HepG2 (cell line): ENCODE results near the gene HRH2. TPM values are rescaled to one million over a fixed set of nuclear protein-coding genes. Genes with fewer than 3 reads are reported as not detected.

ENCODE experiments used
- ATAC-seq: fragments of 200-7000 bp; cut with Tn5 transposase; 3 replicates; pipeline ENCODE4 v1.9.1; 2020; ENCODE audit warnings: mild to moderate bottlenecking, moderate library complexity
- BruUV-seq: library from RNA; stranded (reverse); fragments of 400-500 nt; replicated peaks from 2 replicates; lab custom pipeline; 2021; lab: Mats Ljungman, UMichigan
- CTCF ChIA-PET: fragments of 300-600 bp; formaldehyde crosslinking; extraction: SDS; loops from one replicate; lab custom pipeline; 2021; ENCODE audit warnings: low total read pairs, inconsistent platforms, low intra/inter-chr PET ratio; lab: Yijun Ruan, JAX
- POLR2A ChIA-PET: fragments of 350-600 bp; sonication (Branson Sonifier 250); formaldehyde crosslinking; loops from one replicate; lab custom pipeline; 2020; ENCODE audit warnings: antibody characterized with exemption, inconsistent platforms; lab: Yijun Ruan, JAX
- DNase-seq: peaks from one replicate; pipeline ENCODE4 v3.0.0-alpha.2; 2015; ENCODE audit warnings: low spot score
- FAIRE-seq: peaks from 3 replicates; lab custom pipeline; 2011; peaks lifted over from hg19 to GRCh38; lab: Jason Lieb, UNC
- H2AFZ ChIP-seq: one replicate; pipeline ENCODE4 v1.6.1; 2011; ENCODE audit warnings: low read length, inconsistent platforms
- H3K27ac ChIP-seq: fragments of 300-600 bp; 3 replicates; pipeline ENCODE4 v1.8.0; 2011; ENCODE audit warnings: mixed run types, mild to moderate bottlenecking, mixed read lengths, low read length, inconsistent platforms; ENCODE audit not compliant: insufficient read depth; ENCODE audit errors: extremely low read length
- H3K27me3 ChIP-seq, 2 experiments: fragments of 200-600 bp in 1 of 2; 2 replicates in 1 of 2; 3 replicates in 1 of 2; pipeline versions ENCODE4 v1.6.0 to v1.8.0; 2011; ENCODE audit warnings: low read length in 2 of 2, mild to moderate bottlenecking in 2 of 2, moderate library complexity in 2 of 2, inconsistent platforms in 1 of 2; ENCODE audit not compliant: insufficient read depth in 2 of 2, control insufficient read depth in 1 of 2
- H3K36me3 ChIP-seq, 2 experiments: fragments of 200-600 bp in 1 of 2; replicated peaks in 1 of 2; 2 replicates in 1 of 2; 3 replicates in 1 of 2; pipeline versions ENCODE4 v1.5.1 to v1.8.0; 2011; ENCODE audit warnings: low read length in 2 of 2, inconsistent platforms in 1 of 2; ENCODE audit not compliant: insufficient read depth in 2 of 2, control insufficient read depth in 1 of 2
- H3K4me1 ChIP-seq: 2 replicates; pipeline ENCODE4 v1.5.1; 2012; ENCODE audit warnings: low read length, inconsistent platforms; ENCODE audit not compliant: insufficient read depth
- H3K4me2 ChIP-seq: 2 replicates; pipeline ENCODE4 v1.6.0; 2011; ENCODE audit warnings: low read depth, low read length, inconsistent platforms
- H3K4me3 ChIP-seq, 3 experiments: fragments of 200-600 bp in 1 of 3; sonication (generic), shearing (Covaris generic) in 1 of 3; replicated peaks in 1 of 3; 2 replicates each; pipeline ENCODE4 v1.5.1; 2011 to 2016; ENCODE audit warnings: low read length in 3 of 3, inconsistent platforms in 2 of 3, low read depth in 2 of 3, mild to moderate bottlenecking in 2 of 3, control low read depth in 1 of 3, mixed read lengths in 1 of 3; ENCODE audit not compliant: insufficient read depth in 1 of 3
- H3K79me2 ChIP-seq: one replicate; pipeline ENCODE4 v1.6.1; 2011; ENCODE audit warnings: low read length, inconsistent platforms; ENCODE audit not compliant: insufficient read depth
- H3K9ac ChIP-seq: 2 replicates; pipeline ENCODE4 v1.6.0; 2011; ENCODE audit warnings: mild to moderate bottlenecking, low read depth, low read length, inconsistent platforms; ENCODE audit not compliant: insufficient read depth
- H3K9me3 ChIP-seq: 2 replicates; pipeline ENCODE4 v1.5.1; 2012; ENCODE audit warnings: mild to moderate bottlenecking, low read length
- H4K20me1 ChIP-seq: 2 replicates; pipeline ENCODE4 v1.6.0; 2011; ENCODE audit warnings: inconsistent platforms, mild to moderate bottlenecking, low read length, moderate library complexity; ENCODE audit not compliant: insufficient read depth
- ARNT2 ChIP-seq: sonication (generic); formaldehyde crosslinking; IDR thresholded peaks from 2 replicates; pipeline ENCODE4 v1.8.0; 2022; ENCODE audit warnings: mild to moderate bottlenecking, low read depth, missing genetic modification reagents, moderate library complexity
- ATF1 ChIP-seq: IDR thresholded peaks from 2 replicates; pipeline ENCODE4 v1.6.1; 2016; ENCODE audit warnings: mild to moderate bottlenecking, control low read depth
- GFI1 ChIP-seq: sonication (generic); formaldehyde crosslinking; IDR thresholded peaks from 2 replicates; pipeline ENCODE4 v1.5.0; 2020; ENCODE audit warnings: missing genetic modification reagents, mild to moderate bottlenecking, borderline replicate concordance
- MTA3 ChIP-seq: sonication (generic); formaldehyde crosslinking; IDR thresholded peaks from 2 replicates; pipeline ENCODE4 v1.4.0; 2020; ENCODE audit warnings: missing genetic modification reagents
- PCBP1 ChIP-seq: fragments of 200-400 bp; formaldehyde crosslinking; IDR thresholded peaks from 2 replicates; pipeline ENCODE4 v1.6.1; 2017; ENCODE audit warnings: mild to moderate bottlenecking, low read depth, low read length, borderline replicate concordance
- PHF8 ChIP-seq: sonication (generic); formaldehyde crosslinking; IDR thresholded peaks from 2 replicates; pipeline ENCODE4 v1.5.0; 2020; ENCODE audit warnings: missing genetic modification reagents
- REPIN1 ChIP-seq: sonication (generic); formaldehyde crosslinking; IDR thresholded peaks from 2 replicates; pipeline ENCODE4 v1.8.0; 2022; ENCODE audit warnings: missing genetic modification reagents, low read depth, mild to moderate bottlenecking, borderline replicate concordance
- TOE1 ChIP-seq: sonication (generic); formaldehyde crosslinking; IDR thresholded peaks from 2 replicates; pipeline ENCODE4 v1.4.0; 2020; ENCODE audit warnings: mild to moderate bottlenecking, missing genetic modification reagents
- TOPORS ChIP-seq: sonication (generic); formaldehyde crosslinking; IDR thresholded peaks from 2 replicates; pipeline ENCODE4 v1.8.0; 2023; ENCODE audit warnings: mild to moderate bottlenecking, missing genetic modification reagents
- U2AF2 ChIP-seq: fragments of 200-400 bp; formaldehyde crosslinking; IDR thresholded peaks from 2 replicates; pipeline ENCODE4 v1.6.1; 2017; ENCODE audit warnings: low read depth, mild to moderate bottlenecking, low read length
- ZNF124 ChIP-seq: sonication (generic); formaldehyde crosslinking; IDR thresholded peaks from 2 replicates; pipeline ENCODE4 v1.4.0; 2020; ENCODE audit warnings: missing genetic modification reagents
- ZNF207 ChIP-seq: fragments of 450-650 bp; IDR thresholded peaks from 2 replicates; pipeline ENCODE4 v1.6.1; 2016; ENCODE audit warnings: antibody characterized with exemption, borderline replicate concordance
- ZNF672 ChIP-seq: sonication (generic); formaldehyde crosslinking; IDR thresholded peaks from 2 replicates; pipeline ENCODE4 v1.8.1; 2022; ENCODE audit warnings: missing genetic modification reagents
- ZNF7 ChIP-seq: IDR thresholded peaks from 2 replicates; pipeline ENCODE4 v1.6.1; 2016; ENCODE audit warnings: missing biosample characterization, missing genetic modification reagents
- ZNF790 ChIP-seq: sonication (generic); formaldehyde crosslinking; IDR thresholded peaks from 2 replicates; pipeline ENCODE4 v1.8.0; 2022; ENCODE audit warnings: missing genetic modification reagents, mild to moderate bottlenecking, borderline replicate concordance
- WGBS: methylation state at CpG from one replicate; pipeline ENCODE4 v1.1.6; 2017; ENCODE audit warnings: low lambda C conversion rate; 5-methylcytosine and 5-hydroxymethylcytosine counted together
- in situ Hi-C: cut with HindIII; loops from 2 replicates; pipeline ENCODE4 v1.10.0; 2017; ENCODE audit warnings: low pct_unique_long_range_greater_than_20kb; ENCODE audit not compliant: extremely low pct_ligation_motif_present
- intact Hi-C: fragments of 100-400 bp; cut with micrococcal nuclease; formaldehyde crosslinking; loops from one replicate; pipeline ENCODE4 v1.10.0; 2022; ENCODE audit not compliant: unreplicated experiment
- polyA plus RNA-seq, 8 experiments: library from polyadenylated mRNA; depleted of rRNA in 3 of 8; stranded (reverse) in 7 of 8; unstranded in 1 of 8; fragments of >200 nt; fragmentation: Illumina TruSeq in 4 of 8; extraction: Trizol in 4 of 8; gene quantifications; 2 replicates each; pipeline versions ENCODE4 v1.2.1 to v1.2.3, GENCODE V29; 2011 to 2016; ENCODE audit warnings: low read depth in 4 of 8, missing spikeins in 1 of 8, mixed read lengths in 1 of 8; ENCODE audit not compliant: insufficient read depth in 1 of 8
- total RNA-seq, 5 experiments: library from RNA; depleted of rRNA; stranded (reverse); fragments of >200 nt; fragmentation: Illumina TruSeq; extraction: Trizol; gene quantifications; 2 replicates each; pipeline ENCODE4 v1.2.3, GENCODE V29; 2016; ENCODE audit warnings: low read depth in 1 of 5

Gene HRH2
- total and polyA plus RNA-seq, 2 of the 13 experiments (the other 11 are each of a cell fraction or from before 2014, with no cell fraction given): not detected

DNA sequence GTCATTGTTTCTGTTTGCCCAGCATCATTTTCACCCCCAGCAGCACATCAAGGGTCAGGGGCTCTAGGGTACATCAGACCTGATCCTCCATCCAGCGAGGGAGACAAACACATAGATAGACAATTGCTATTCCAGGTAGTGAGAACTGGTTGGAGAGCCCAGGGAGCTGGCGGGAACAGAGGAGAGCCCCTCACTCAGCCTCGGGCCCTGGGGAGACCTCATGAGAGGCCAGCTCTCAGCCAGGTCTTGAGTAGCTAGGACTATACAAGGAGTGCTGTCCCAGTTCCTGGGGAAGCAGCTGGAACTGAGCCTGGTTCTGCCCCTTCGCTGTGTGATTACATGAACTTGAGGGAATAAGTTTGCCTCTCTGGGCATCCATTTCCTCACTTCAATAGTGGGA is 80.3 kb downstream of the HRH2 start:
- H3K27ac ChIP-seq: no peak overlapping the region
- DNase-seq (no peak), FAIRE-seq (no peak), ATAC-seq (no peak)
- ChIA-PET POLR2A (no interaction called here), CTCF (no interaction called here)
- H3K79me2 ChIP-seq: no peaks in the 10 kb centered on the region
- TF ChIP-seq ZNF790 (no peak), ATF1 (CRISPR knock-in tag) (no peak)
- H3K36me3 ChIP-seq: no peaks in the 10 kb centered on the region
- no TSS peak for BruUV-seq
- H4K20me1 ChIP-seq: no peaks in the 10 kb centered on the region
- H3K27me3 ChIP-seq: peaks cover 0 to 9% of the 10 kb centered on the region in 2 experiments; a peak in 1 of 5 replicates
- WGBS: 64% methylated on average over 2 of the region's 4 CpGs
- no peak overlapping the region for H3K9ac ChIP-seq
- H3K4me3 ChIP-seq: no peak overlapping the region
- in situ Hi-C loops (loop anchor here (25.0 kb wide), 1 partner anchor 849 kb away; no protein-coding TSS in a partner anchor), intact Hi-C loops (no loop called here)
- no peaks in the 10 kb centered on the region for H3K4me1 ChIP-seq
- no peak overlapping the region for H2AFZ ChIP-seq
- no peak overlapping the region for H3K4me2 ChIP-seq
- 0 out of 2 replicates have a peak, but pooled peaks cover 4% of the 10 kb centered on the region for H3K9me3 ChIP-seq

DNA sequence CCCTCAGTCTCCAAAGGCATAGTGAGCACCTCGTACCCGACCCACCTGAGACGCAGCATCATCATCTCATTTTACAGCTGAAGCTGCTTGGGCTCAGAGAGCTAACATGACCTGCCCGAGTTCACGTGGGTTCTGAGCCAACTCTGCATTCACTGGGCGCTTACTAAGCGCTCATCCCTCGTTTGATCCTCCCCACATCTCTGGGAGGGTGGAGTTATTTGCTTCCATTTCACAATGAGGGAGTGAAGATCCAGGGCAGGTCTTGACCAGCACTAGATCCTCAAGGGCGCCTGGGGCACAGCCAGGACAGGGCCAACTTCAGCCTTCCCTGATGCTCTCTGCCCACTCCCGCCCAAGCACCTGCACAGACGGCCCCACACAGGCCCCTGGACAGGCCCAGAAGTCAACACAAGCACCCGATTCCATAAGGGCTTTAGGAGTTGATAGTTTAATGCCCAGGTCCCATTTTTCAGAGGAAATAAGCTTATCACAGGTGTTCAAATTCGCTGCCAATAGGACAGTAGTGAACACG is 80.8 kb downstream of the HRH2 start:
- Histone ChIP-seq H3K4me3 (no peak overlapping the region), H3K9me3 (no peaks in the 10 kb centered on the region), H3K9ac (no peak overlapping the region), H2AFZ (no peak overlapping the region), H3K4me2 (no peak overlapping the region), H3K36me3 (no peaks in the 10 kb centered on the region), H3K27ac (no peak overlapping the region), H3K27me3 (peaks cover 0 to 9% of the 10 kb centered on the region in 2 experiments; a peak in 1 of 5 replicates), H4K20me1 (no peaks in the 10 kb centered on the region), H3K4me1 (no peaks in the 10 kb centered on the region), H3K79me2 (no peaks in the 10 kb centered on the region)
- DNase-seq (no peak), ATAC-seq (no peak), FAIRE-seq (no peak)
- ChIA-PET CTCF (no interaction called here), POLR2A (no interaction called here)
- intact Hi-C loops: no loop called here
- TF ChIP-seq TOE1 (no peak), ZNF207 (no peak), ZNF124 (no peak), ZNF7 (CRISPR knock-in tag) (no peak), REPIN1 (CRISPR knock-in tag) (no peak), U2AF2 (no peak), ARNT2 (CRISPR knock-in tag) (no peak), ZNF672 (CRISPR knock-in tag) (no peak), GFI1 (CRISPR knock-in tag) (no peak), MTA3 (CRISPR knock-in tag) (no peak), PHF8 (CRISPR knock-in tag) (no peak), PCBP1 (no peak), TOPORS (CRISPR knock-in tag) (no peak)
- in situ Hi-C loops: loop anchor here (25.0 kb wide), 1 partner anchor 849 kb away; no protein-coding TSS in a partner anchor
- WGBS: 39% methylated on average over 11 of the region's 14 CpGs
- no TSS peak for BruUV-seq
